GM12878 (cell line): ENCODE results near the gene TAF6L. TPM values are rescaled to one million over a fixed set of nuclear protein-coding genes. Genes with fewer than 3 reads are reported as not detected.

Experiments used
- ATAC-seq: fragments of 200-7000 bp; cut with Tn5 transposase; 3 replicates; pipeline ENCODE4 v1.9.1; 2020; ENCODE audit warnings: mild to moderate bottlenecking, moderate library complexity
- BruUV-seq: library from RNA; stranded (reverse); fragments of 400-500 nt; replicated peaks from 2 replicates; lab custom pipeline; 2021; lab: Mats Ljungman, UMichigan
- CTCF ChIA-PET: fragments of 300-600 bp; sonication (Branson Sonifier 250); formaldehyde crosslinking; extraction: SDS; loops from one replicate; lab custom pipeline; 2021; ENCODE audit warnings: inconsistent platforms; lab: Yijun Ruan, JAX
- POLR2A ChIA-PET: fragments of 350-600 bp; formaldehyde crosslinking; extraction: SDS; loops from one replicate; lab custom pipeline; 2021; ENCODE audit warnings: inconsistent platforms; lab: Charles Lee
- RAD21 ChIA-PET: fragments of 300-600 bp; sonication (Branson Sonifier 250); formaldehyde crosslinking; loops from one replicate; lab custom pipeline; 2023; ENCODE audit warnings: antibody characterized with exemption; ENCODE audit not compliant: unreplicated experiment; lab: Charles Lee
- SMC1A ChIA-PET: fragments of 300-600 bp; sonication (Branson Sonifier 250); formaldehyde crosslinking; loops from one replicate; lab custom pipeline; 2023; ENCODE audit not compliant: unreplicated experiment, uncharacterized antibody; lab: Charles Lee
- DNase-seq: peaks from one replicate; pipeline ENCODE4 v3.0.0-alpha.2; 2011; ENCODE audit warnings: low read depth, low spot score
- FAIRE-seq: peaks from 3 replicates; lab custom pipeline; 2011; peaks lifted over from hg19 to GRCh38; lab: Jason Lieb, UNC
- H2AFZ ChIP-seq: 2 replicates; pipeline ENCODE4 v1.6.0; 2011; ENCODE audit warnings: low read depth, low read length, control low read depth; ENCODE audit not compliant: control insufficient read depth
- H3K27ac ChIP-seq: 2 replicates; pipeline ENCODE4 v1.5.1; 2011; ENCODE audit warnings: control low read depth; ENCODE audit not compliant: control insufficient read depth, insufficient read depth
- H3K27me3 ChIP-seq, 2 experiments: replicated peaks in 1 of 2; 2 replicates each; pipeline versions ENCODE4 v1.6.0 to v1.6.1; 2011; ENCODE audit warnings: low read length in 1 of 2; ENCODE audit not compliant: control insufficient read depth in 2 of 2, insufficient read depth in 2 of 2
- H3K36me3 ChIP-seq, 2 experiments: 2 replicates each; pipeline ENCODE4 v1.5.1; 2011; ENCODE audit warnings: low read length in 1 of 2; ENCODE audit not compliant: control insufficient read depth in 2 of 2, insufficient read depth in 2 of 2
- H3K4me1 ChIP-seq: 2 replicates; pipeline ENCODE4 v1.6.1; 2011; ENCODE audit warnings: mild to moderate bottlenecking, low read length, moderate library complexity, mixed read lengths; ENCODE audit not compliant: control insufficient read depth, insufficient read depth
- H3K4me2 ChIP-seq: 2 replicates; pipeline ENCODE4 v1.6.0; 2011; ENCODE audit warnings: control low read depth; ENCODE audit not compliant: control insufficient read depth, insufficient read depth
- H3K4me3 ChIP-seq: fragments of 200-600 bp; sonication (generic); 2 replicates; pipeline ENCODE4 v1.5.1; 2016
- H3K79me2 ChIP-seq: 2 replicates; pipeline ENCODE4 v1.6.0; 2011; ENCODE audit warnings: low read length; ENCODE audit not compliant: control insufficient read depth, insufficient read depth
- H3K9ac ChIP-seq: 2 replicates; pipeline ENCODE4 v1.8.0; 2011; ENCODE audit warnings: low read length, control low read depth, mixed read lengths; ENCODE audit not compliant: control insufficient read depth, insufficient read depth
- H3K9me3 ChIP-seq: replicated peaks from 3 replicates; pipeline ENCODE4 v1.5.1; 2011; ENCODE audit warnings: mild to moderate bottlenecking, low read length; ENCODE audit not compliant: control insufficient read depth, insufficient read depth
- H4K20me1 ChIP-seq: 2 replicates; pipeline ENCODE4 v1.6.0; 2011; ENCODE audit not compliant: control insufficient read depth, insufficient read depth
- BCL3 ChIP-seq: IDR thresholded peaks from 2 replicates; pipeline ENCODE4 v1.6.1; 2011; ENCODE audit warnings: borderline replicate concordance, low read depth, mild to moderate bottlenecking, moderate library complexity, low read length; ENCODE audit not compliant: insufficient read depth, poor library complexity, severe bottlenecking
- IRF5 ChIP-seq: fragments of 450-650 bp; IDR thresholded peaks from 2 replicates; pipeline ENCODE4 v1.6.1; 2017; ENCODE audit warnings: borderline replicate concordance
- NBN ChIP-seq: fragments of 450-650 bp; IDR thresholded peaks from 2 replicates; pipeline ENCODE4 v1.6.1; 2016
- NKRF ChIP-seq: fragments of 450-650 bp; conservative IDR thresholded peaks from 2 replicates; pipeline ENCODE4 v1.6.1; 2017; ENCODE audit warnings: mild to moderate bottlenecking, moderate library complexity
- POLR2AphosphoS5 ChIP-seq: IDR thresholded peaks from 2 replicates; pipeline ENCODE4 v1.6.1; 2011; ENCODE audit warnings: mild to moderate bottlenecking, low read length, inconsistent platforms
- RAD51 ChIP-seq: fragments of 450-650 bp; IDR thresholded peaks from 2 replicates; pipeline ENCODE4 v1.6.1; 2016; ENCODE audit warnings: moderate library complexity, mild to moderate bottlenecking, inconsistent platforms
- RELB ChIP-seq: fragments of 450-650 bp; IDR thresholded peaks from 2 replicates; pipeline ENCODE4 v1.6.1; 2017; ENCODE audit warnings: low read depth, mild to moderate bottlenecking, moderate library complexity
- WGBS: methylation state at CpG from one replicate; pipeline ENCODE4 v1.1.6; 2016; ENCODE audit warnings: low lambda C conversion rate; ENCODE audit not compliant: insufficient replicate concordance, insufficient coverage; ENCODE audit errors: missing lambda C conversion rate; 5-methylcytosine and 5-hydroxymethylcytosine counted together
- in situ Hi-C: fragments of 300-500 bp; cut with MboI; formaldehyde crosslinking; loops from 9 replicates; pipeline ENCODE4 v1.14.3; 2018; ENCODE audit warnings: mixed read lengths
- intact Hi-C: fragments of 100-400 bp; cut with micrococcal nuclease; formaldehyde crosslinking; loops from one replicate; pipeline ENCODE4 v1.14.2; 2022; ENCODE audit not compliant: unreplicated experiment
- polyA plus RNA-seq, 11 experiments: library from polyadenylated mRNA; depleted of rRNA in 4 of 11; unstranded in 6 of 11; stranded (reverse) in 5 of 11; fragments of >200 nt; fragmentation: Nextera tagmentation in 4 of 11; fragmentation: Illumina TruSeq in 1 of 11; extraction: Ambion mirVana in 4 of 11; extraction: Trizol in 1 of 11; gene quantifications; 1 replicate in 1 of 11; 2 replicates in 10 of 11; pipeline versions ENCODE4 v1.2.1 to v1.2.3, GENCODE V29; 2011 to 2016; ENCODE audit warnings: inconsistent platforms in 2 of 11, missing spikeins in 2 of 11, low read depth in 1 of 11
- total RNA-seq, 4 experiments: library from RNA; depleted of rRNA in 3 of 4; stranded (reverse); fragments of >200 nt in 3 of 4; fragmentation: Illumina TruSeq in 1 of 4; extraction: Trizol in 1 of 4; gene quantifications; 2 replicates each; pipeline versions ENCODE4 v1.2.1 to v1.2.3, GENCODE V29; 2013 to 2021

The TAF6L gene
- total and polyA plus RNA-seq, 10 of the 15 experiments (the other 5 are each of a cell fraction or from before 2014, with no cell fraction given) = 0.15 to 35.6 (median 19.0) TPM

DNA sequence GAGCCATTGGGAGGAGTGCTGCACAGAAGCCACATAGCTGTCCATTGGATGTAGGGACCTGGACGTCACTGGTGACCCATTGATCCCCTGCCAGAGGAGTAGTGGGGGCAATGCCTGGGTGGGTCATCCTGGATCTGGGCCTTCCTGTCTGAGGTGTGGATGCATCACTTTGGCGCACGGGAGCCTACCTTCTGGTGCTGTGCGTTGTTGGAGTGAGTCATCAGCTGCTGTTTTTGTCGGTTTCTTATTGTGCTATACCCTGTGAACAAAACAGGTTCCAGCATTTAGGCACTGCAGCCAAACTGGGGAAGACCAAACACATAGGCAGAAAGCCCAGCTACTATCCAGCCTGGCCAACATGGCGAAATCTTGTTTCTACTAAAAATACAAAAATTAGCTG is 3.2 kb downstream of the TAF6L start (continued):
- TF ChIP-seq RELB (no peak), NKRF (no peak), IRF5 (no peak), NBN (no peak), POLR2AphosphoS5 (no peak)

- intact Hi-C loops = no loop called here
- no peak for FAIRE-seq
- ChIA-PET CTCF (interaction anchor here (1.3 to 9.6 kb wide), 3 partner anchors 11 to 101 kb away, joined by 3 to 85 read pairs (median 5); partner anchors contain the start of gene TMEM179B), RAD21 (interaction anchor here (0.6 to 0.9 kb wide), 2 partner anchors 11 to 110 kb away, joined by 3 to 4 read pairs; partner anchors contain the start of genes C11orf98, CSKMT and TMEM179B), POLR2A (interaction anchor here (1.0 to 1.6 kb wide), 3 partner anchors 11 to 22 kb away, joined by 3 to 7 read pairs (median 3); partner anchors contain the start of gene ZBTB3), SMC1A (interaction anchor here (1.2 to 1.8 kb wide), 3 partner anchors 9 to 106 kb away, joined by 3 to 6 read pairs (median 3); no protein-coding TSS in a partner anchor)
- H4K20me1 ChIP-seq = no peaks in the 10 kb centered on the region
- H3K4me3 ChIP-seq = no peak overlapping the region
- peaks cover 8% of the 10 kb centered on the region for H3K4me1 ChIP-seq
- H3K27me3 ChIP-seq = no peaks in the 10 kb centered on the region
- no peak overlapping the region for H2AFZ ChIP-seq
- no peaks in the 10 kb centered on the region for H3K9me3 ChIP-seq
- WGBS = 92% methylated on average over 17 of the region's 17 CpGs
- ATAC-seq = no peak
- in situ Hi-C loops = no loop called here
- peaks cover 12% of the 10 kb centered on the region for H3K79me2 ChIP-seq
- no peak for DNase-seq
- no peak overlapping the region for H3K4me2 ChIP-seq
- BruUV-seq = no TSS peak
- H3K36me3 ChIP-seq = peaks cover 4 to 13% of the 10 kb centered on the region in 2 experiments; a peak in 2 of 4 replicates
- TF ChIP-seq RAD51 = no peak
- TF ChIP-seq BCL3 = peak; percentile 18
- no peak overlapping the region for H3K9ac ChIP-seq
- no peak overlapping the region for H3K27ac ChIP-seq
Observed at GRCh38 chr11:62775646-62776045, 4.5 kb downstream of the TAF6L start.
